HG03575 (cell line): ENCODE data around the gene MCTP1.
A peak's percentile ranks its signal among the peaks of the same experiment; 100 is the strongest.
"Not testable (repeated sequence)": the region's sequence is repeated elsewhere in the genome, so short reads cannot be mapped to it uniquely, and the experiment has no call there.

ENCODE experiments used
- ATAC-seq: cut with Tn5 transposase; IDR thresholded peaks from one replicate; pipeline ENCODE4 v1.9.1; 2021; ENCODE audit not compliant: unreplicated experiment, insufficient number of reproducible peaks, low FRiP score; ENCODE audit errors: extremely low read depth

The MCTP1 gene

DNA sequence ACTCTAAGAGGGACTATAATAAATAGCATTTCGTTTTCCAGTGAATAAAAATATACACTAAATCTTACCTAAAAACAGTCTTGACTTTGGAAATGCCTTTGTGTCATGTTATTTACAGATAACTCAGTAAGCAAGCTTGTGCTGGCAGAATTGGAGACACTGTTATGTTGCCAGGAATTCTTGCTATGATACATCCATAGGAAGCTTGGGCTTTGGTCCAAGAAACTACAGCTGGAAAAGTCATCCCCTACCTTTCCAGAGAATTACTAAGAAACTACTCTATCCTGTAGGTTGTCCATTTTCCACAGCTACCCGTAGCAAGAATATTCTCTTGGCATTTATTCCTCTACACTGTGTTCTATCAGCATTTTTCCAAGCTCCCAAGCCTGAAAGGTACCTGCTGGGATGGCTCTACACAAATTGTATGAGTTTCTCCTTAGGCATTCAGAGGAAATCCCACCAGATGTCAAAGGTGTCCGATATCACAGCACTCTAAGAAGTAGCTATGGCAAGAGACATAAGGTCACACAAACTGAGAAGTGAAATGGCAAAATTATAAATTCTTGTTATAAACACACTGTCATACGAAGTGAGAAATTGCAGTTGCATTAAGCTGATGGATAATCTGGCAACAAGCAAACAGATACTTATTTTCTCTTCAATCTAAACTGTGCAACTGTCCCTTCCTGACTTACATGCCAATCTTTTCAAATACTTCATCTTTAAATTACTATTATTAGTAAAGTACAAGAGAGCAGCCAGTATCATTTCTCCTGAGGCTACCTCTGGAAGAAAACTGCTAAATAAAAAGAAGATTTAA lies 68.5 kb downstream of the MCTP1 start:
- ATAC-seq: no peak

DNA sequence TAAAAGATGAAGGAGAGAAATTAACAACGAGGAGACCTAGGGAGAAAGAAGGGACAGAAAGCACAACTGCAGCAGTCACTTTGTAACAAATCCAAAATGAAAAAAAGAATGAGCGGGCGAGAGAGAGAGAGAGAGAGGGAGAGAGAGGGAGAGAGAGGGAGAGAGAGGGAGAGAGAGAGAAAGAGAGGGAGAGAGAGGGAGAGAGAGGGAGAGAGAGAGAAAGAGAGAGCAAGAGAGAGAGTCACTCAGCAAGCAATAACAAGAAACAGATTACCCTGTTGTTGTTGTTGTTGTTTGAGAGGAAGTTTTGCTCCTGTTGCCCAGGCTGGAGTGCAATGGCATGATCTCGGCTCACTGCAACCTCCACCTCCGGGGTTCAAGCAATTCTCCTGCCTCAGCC lies 77.1 kb downstream of the MCTP1 start:
- not testable (repeated sequence) for ATAC-seq

DNA sequence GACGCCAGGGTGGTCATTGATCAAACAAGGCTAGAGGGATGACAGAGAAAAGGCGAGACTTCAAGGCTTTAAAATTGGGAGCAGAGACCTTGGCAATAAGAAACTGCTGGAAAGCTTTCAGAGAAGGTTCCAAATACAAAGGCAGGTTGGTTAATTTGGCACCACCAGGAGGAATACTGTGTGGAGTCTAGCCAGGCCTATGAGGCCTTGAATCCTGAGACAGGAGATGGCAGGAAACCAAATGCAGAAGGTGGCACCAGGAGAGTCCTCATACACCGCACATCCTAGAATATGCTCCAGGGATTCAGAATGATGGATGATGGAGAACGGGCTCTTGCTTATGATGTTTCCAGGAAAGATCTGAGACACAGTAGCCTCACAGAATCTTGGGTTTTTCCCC lies 90.0 kb downstream of the MCTP1 start:
- no peak for ATAC-seq

DNA sequence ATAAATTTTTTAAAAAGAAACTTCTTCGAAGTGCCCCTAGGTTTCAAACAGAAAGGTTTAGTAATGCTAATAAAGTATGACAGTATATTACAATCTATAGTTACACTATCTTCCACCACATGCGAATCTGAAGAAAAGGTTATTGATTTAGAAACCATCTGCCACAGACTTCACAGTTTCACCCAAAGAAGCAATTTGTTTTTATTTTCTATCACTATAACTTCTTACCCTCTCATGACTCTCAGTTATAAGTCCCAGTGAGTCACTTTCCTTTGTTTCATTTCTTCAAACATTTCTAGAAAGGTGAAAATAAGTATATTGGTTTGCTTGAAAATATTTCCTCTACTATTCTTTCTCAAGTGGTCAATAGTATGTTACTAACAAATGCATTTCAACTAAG lies 93.6 kb downstream of the MCTP1 start:
- ATAC-seq: peak; percentile 96

DNA sequence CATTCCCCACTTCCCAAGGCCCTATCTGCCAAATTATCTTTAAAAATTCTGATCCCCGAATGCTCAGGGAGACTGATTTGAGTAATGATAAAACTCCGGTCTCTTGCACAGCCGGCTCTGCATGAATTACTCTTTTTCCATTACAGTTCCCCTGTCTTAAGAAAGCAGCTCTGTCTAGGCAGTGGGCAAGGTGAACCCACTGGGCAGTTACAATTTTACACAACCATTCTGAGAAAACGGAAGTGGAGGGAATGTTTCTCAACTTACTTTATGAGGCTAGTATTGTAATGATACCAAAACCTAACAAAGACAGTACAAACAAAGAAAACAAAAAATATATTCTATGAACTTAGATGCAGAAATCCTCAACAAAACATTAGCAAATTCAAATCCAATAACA lies 100.0 kb downstream of the MCTP1 start:
- no peak for ATAC-seq

DNA sequence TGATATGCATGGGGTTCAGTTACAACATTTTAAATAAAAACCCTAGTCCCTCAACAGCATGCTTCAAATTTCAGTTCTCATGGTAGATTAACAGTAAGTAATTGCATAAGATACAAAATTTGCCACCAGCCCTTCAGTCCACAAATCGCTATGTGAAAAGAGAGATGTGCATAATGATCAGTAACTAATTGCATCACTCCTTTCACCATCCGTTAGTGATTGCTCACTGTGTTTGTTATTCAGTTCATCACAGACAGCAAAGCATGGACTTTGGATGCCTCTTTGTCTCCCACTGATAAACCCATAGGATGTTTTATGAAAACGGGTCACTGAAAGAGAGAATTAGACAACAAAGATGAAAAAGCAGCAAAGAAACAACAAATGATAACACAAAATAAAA lies 103.2 kb downstream of the MCTP1 start:
- ATAC-seq: no peak

DNA sequence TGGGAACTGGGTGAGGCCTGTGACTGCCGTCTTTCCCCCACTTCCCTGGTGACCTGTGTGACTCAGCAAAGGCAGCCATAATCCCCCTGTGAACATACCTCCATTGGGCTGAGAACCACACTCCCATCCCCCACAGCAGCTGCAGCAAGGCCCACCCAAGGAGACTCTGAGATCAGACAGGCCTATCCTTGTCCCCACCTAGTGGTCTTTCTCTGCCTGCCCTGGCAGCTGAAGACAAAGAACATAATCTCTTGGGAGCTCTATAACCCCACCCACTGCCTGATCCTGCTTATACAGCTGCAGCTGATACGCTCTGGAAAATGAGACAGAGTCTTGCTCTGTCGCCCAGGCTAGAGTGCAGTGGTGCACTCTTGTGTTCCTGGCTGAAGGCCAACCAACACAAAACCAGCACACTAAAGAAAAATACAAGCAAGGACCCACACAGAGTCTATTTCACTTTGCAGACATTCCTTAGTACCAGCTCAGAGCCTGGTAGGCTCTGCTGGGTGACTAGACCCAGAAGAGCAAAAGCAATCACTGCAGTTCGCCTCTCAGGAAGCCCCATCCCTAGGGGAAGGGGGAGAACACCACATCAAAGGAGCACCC lies 106.7 kb downstream of the MCTP1 start:
- ATAC-seq: no peak

DNA sequence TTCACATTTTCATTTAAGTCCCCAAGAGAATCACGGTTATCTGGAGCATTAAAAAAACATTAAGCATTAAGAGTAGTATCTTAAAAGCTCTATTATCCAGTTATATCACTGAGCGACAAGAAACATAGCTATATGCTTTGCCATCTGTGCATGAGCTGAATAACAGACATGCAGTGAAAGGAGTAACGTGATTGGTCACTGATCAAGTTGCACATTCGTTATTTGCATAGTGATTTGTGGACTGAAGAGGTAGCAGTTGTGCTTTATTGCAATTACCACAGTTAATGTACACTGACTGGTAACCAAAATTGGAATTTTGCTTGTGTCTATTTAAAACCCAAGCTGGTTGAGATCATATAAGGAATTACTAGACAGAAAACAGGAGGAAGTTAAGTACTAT lies 107.4 kb downstream of the MCTP1 start:
- ATAC-seq: no peak

DNA sequence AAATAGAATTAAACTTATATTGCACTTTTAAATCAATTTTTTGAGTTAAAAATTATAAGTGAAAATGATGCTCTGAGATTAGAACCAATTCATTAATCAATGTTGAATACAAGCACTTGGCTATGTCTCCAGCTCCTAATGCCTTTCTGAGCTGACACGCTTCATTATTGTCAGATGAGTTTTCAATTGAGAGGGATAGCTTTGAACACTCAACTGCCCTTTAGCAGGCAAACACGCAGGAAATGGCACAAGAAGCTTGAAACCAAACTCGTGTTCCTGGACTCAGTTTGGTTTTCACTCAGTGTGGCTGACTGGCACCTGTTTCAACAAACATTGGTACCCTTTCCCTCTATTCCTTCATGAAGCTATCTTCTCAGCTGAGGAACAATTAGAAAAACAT lies 109.8 kb downstream of the MCTP1 start:
- ATAC-seq: no peak

DNA sequence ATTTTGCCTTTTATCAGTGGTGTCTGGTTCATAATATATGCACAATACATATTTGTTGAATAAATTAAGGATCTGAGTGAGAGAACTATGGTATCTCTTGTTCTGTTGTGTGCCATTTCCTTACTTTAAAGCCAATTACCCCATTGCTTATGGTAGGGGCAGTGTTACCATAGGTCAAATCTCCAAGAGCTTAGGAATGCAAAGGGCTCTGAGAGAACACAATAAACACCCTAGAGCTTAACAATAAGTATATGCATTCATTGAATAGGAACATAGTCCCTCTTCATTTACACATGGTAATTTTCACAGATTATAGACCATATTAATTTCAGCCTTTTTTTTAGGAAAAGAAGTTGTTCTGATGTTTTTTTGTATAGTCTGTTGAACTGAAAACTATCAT lies 112.2 kb downstream of the MCTP1 start:
- ATAC-seq: no peak

DNA sequence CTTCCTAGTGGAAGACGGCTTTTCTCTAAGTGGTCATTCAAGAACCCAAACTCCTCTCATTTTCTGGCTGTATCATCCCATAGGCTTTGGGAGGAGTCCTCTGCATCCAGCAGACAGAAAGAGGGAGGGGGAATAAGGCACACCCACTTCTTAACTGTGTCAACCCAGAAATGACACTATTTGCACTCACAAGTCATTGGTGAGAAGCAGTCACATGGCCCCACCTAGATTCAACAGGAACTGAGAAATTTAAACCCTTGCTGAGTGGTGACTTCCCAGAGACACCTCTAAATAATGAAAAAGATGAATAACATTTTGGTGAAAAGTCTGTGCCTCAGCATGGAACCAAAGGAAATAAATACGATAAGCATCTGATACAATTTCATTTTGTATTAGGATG lies 120.0 kb downstream of the MCTP1 start:
- ATAC-seq: no peak

DNA sequence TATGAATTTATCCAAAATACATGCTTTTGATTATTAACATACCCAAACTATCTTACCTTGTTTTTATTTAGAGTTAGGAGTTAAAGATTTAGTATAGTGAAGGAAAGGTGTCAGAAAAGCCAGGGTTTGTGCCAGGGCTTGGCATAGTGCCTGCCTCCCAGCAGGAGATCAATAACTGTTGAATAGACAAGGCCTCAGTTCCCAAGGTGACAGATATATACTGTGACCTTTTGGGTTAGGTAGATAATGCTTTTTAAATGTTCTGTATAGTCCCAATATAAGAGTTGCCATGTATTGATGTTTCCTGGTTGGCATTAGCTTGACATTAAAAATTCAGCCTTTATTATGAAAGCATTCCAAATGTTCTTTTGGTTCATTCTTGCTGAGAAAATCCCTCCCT lies 121.8 kb downstream of the MCTP1 start:
- no peak for ATAC-seq

DNA sequence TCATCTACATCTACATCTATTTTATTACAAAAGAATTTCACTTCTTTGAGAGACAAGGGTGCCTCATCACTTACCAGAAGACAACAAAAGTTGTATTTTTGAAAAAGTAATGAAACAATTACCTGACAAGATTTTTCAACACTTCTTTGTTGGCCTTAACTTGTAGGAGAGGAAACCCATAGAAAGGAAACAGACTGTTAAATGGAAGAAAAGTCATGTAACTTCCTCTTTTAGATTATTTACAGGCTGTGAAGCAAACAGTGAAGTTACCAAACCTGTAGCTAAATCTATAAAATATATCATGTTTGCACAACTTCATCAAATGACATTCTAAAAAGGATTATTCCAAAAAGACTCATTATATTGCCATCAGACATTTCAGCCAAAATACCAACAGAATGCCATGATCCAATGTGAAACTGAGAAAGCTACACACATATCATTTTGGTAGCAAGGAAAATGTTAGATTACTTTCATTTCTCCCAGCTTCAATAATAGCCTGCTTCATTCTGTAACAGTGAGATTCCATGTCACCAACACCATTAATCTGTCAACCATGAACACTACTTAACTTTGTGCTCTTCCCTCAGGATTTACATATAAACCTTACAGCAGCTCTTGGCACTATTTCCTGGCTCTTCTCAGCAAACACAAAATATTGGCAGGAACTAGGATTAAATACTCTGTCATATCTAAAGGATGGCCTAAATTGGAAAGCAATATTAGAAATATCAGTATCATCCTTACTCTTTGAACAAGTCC lies 122.5 kb downstream of the MCTP1 start:
- no peak for ATAC-seq

DNA sequence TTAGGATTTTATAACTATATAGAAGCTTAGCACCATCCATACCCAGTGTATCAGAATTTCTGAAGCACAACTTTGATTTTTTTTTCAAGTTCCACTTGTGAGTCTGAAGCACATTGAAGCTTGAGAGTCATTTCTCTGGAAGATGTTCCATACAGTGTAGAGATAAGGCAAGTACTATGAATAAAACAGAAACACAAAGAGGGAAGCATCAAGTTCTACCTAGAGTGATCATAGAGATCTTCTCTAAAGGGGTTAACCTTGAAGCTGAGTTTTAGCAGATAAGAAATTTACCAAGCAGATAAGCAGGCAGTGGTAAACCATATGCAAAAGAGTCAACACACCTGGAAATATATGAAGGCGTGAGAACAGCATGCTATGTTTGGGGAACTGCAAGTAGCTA lies 125.3 kb downstream of the MCTP1 start:
- no peak for ATAC-seq

DNA sequence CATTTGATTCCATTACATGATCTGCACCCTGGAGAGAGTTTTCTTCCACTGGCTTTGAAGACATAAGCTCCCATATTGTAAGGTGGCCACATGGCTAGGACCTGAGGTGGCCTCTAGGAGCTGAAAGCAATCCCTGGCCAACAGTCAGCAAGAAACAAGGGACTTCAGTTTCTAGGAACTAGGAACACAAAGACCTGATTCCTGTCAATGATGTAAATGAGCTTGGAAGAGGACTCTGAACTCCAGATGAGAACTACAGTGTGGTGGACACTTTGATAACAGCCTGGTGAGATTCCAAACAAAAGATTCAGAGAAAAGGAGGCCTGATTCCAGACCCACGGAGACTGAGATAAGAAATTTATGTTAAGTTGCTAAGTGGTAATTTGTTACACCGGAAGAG lies 129.0 kb downstream of the MCTP1 start:
- ATAC-seq: no peak

DNA sequence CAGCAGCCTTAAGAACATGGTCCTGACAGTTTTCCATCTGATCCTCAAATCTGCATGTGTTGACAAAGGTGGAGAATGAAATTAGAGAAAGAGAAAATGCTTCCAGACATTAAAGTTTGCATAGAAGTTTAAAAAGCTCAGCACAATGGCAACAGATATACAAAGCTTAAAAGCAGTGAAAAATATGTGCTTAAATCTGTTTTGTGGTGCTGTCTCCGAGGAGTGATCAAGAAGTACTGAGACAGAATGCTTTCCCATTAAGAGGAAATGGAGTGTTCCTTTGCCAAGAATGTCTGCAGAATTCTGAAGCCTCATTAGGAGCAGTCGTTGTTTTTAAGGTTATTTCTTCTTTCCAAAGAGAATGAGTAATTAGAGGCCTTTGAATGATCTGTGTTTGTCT lies 131.4 kb downstream of the MCTP1 start:
- ATAC-seq: no peak

DNA sequence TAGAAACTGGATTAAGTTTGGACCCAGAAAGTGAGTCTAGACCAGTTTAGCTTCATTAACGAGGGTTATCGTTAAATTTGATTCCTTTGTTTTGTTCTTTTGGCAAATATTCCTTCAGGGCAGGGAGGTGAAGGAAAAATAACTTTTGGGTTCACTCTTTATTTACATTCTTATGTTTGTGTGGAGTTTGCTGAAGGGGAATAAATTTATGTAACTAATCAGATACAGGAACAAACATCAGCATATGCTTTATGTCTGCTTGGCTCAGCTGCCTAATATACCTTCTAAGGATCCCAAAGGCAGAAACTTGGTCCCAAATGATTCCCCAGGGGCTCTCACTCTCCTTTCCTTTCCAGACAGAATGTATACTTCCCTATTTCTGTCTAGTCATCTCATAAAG lies 132.4 kb downstream of the MCTP1 start:
- ATAC-seq: no peak

DNA sequence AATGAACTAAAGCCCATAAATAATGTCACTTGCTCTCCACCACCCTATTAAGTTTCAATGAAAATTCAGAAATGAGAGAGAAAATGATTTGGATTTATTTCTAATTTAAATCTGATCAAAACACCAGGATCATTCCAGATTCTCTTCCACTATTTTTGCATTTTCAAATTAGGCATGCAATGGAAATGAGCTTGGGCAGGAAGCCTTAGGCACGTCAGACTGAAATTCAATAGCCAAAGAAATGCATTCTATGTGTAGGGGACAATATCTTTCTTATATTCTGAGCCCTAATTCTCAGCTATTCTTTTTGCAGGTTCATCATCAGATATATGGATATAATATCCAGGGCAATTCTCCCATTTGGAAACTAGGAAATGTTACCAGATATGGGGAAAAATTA lies 132.8 kb downstream of the MCTP1 start:
- no peak for ATAC-seq

DNA sequence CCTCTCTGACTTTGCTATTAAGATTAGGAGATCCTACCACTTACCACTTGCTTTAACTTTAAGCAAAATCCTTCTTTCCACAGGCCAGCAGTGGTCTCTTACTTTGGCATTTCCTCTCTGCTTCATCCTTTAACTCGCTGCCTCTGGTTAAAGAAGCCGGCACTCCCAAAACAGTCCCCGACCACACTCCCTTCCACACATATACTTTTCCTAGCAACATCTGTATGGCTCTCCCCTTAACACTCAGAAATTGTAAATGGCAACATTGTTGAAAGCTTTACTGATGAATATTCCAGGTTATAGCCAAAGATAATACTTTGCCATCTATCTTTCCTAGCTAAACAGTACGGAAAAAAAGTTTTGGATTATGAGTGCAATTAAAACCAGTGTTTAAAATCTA lies 133.2 kb downstream of the MCTP1 start:
- no peak for ATAC-seq

DNA sequence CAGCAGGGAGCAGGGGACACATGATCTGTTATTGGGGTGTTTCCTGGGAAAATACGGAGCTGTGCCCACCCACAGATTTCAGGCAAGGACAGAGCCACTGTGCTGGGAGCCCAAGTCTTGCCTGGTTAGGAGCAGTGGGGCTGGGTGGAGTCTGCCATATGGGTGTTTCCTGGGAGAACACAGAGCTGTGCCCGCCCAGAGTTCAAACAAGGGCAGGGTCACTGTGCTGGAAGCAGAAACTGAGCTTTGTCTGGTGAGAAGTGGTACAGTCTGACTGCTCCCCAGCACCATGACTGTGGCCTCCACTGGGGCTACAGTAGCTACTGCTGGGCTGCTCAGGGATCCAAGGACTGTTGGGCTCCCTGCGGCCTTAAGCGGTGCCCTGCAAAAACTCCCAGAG lies 135.5 kb downstream of the MCTP1 start:
- no peak for ATAC-seq
